GM21360 (cell line): ENCODE results near the gene POR.
"Not testable (repeated sequence)": the region's sequence is repeated elsewhere in the genome, so short reads cannot be mapped to it uniquely, and the experiment has no call there.

Source experiments
- ATAC-seq: cut with Tn5 transposase; IDR thresholded peaks from one replicate; pipeline ENCODE4 v1.9.1; 2021; ENCODE audit warnings: mild to moderate bottlenecking, moderate library complexity; ENCODE audit not compliant: unreplicated experiment

POR gene

DNA sequence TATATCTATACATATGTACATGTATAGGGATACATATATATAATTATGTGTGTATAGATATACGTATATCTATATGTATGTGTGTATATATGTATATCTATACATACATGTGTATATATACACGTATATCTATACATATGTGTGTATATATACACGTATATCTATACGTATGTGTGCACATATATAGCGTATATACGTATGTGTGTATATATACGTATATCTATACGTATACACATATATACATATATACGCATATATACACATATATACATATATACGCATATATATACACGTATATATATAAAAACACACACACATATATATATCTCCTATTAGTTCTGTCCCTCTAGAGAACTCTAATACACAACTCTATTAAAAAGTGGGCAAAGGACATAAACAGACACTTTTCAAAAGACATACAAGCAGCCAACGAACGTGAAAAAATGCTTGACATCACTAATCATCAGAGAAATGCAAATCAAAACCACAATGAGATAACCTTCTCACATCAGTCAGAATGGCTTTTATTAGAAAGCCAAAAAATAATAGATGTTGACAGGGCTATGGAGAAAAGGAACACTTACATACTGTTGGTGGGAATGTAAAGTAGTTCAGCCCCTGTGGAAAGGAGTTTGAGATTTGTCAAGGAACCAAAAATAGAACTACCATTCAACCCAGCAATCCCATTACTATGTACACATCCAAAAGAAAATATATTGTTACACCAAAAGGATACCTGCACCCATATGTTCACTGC is 101.4 kb downstream of the POR start:
- ATAC-seq: no peak

DNA sequence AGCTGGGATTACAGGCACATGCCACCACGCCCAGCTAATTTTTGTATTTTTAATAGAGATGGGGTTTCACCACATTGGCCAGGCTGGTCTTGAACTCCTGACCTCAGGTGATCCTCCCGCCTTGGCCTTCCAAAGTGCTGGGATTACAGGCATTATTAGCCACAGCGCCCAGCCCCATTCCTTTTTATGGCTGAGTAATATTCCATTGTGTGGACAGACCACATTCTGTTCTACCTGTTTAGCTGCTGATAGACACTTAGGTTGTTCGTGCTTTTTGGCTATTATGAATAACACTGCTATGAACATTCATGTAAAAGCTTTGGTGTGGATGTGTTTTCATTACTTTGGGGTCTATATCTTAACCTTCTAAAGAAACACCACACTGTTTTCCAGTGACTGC is 103.6 kb downstream of the POR start:
- ATAC-seq: not testable (repeated sequence)

DNA sequence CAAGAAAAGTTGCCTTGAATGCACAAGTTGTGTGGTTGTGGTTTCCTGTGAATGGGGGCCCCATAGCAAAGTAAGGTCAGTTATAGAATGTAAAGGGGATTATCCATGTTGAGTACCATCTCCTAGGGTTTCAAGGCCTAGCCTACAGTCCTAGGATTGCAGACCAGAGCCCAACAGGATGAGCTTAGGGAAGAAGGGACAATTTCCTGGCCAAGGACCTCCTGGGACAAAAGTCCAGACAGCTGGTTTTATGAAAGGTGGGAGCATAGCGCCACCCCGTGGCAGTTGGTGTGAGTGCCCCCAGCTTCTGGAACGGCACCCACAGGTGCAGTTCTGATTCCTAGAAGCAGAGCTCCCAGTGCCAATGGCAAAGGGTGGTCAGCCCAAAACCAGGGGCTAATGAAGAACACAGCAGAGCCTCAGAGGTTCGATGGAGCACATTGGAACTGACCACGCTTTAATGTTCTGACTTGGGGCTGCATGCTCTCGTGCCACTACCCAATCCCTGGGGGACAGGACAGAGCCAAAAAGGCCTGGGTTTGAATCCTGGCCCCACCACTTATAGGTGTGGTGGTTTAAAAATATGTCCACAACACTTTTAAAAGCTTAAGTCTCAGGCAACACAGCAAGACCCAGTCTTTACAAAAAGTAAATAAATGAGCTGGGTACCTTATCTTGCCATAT is 105.2 kb downstream of the POR start:
- peak; percentile 52 for ATAC-seq

DNA sequence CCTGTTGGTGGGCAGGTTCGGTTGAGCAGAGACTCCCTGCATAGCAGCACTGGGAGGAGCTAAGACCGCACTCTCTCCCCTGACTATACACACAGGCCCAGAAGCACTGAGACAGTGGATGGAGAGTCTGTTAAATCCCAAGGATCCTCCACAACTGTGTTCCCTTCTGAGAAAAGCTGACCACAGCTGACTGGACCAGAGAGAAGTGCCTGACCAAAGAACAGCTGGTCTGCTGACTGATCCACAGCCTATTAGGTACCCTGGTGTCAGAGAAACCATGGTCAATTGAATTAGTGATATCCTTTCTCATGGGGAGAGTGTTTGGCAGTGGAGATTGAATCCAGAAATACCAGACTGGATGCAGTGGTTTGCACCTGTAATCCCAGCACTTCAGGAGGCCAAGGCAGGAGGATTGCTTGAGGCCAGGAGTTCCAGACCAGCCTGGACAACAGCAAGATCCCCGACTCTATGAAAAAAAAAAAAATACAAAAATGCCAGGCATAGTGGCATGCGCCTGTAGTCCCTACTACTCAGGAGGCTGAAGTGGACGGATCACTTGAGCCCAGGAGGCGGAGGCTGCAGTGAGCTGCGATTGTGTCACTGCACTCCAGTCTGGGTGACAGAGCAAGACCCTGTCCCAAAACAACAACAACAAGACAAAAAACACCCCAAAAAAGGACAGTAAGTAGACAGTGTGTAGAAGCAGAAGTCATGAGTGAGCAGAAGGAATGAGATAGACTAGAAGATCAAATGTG is 107.2 kb downstream of the POR start:
- no peak for ATAC-seq

DNA sequence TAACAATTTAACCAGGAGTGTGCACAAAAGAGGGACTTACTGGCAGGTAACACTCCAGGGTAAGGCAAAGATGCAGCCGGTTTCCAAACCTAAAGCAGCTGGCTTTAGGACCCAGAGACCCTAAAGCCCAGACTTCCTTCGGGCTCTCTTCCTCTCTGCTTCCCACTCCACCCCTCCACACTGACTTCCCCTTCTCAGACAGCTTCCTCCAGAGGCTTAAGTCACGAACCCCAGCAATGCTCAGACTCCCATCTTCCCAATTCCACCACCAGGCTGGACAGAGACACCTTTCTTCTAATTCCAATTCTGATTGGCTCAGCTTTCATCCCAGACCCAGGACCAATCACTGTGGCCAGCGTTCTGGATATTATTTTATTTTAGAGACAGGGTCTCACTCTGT is 108.0 kb downstream of the POR start:
- ATAC-seq: no peak

DNA sequence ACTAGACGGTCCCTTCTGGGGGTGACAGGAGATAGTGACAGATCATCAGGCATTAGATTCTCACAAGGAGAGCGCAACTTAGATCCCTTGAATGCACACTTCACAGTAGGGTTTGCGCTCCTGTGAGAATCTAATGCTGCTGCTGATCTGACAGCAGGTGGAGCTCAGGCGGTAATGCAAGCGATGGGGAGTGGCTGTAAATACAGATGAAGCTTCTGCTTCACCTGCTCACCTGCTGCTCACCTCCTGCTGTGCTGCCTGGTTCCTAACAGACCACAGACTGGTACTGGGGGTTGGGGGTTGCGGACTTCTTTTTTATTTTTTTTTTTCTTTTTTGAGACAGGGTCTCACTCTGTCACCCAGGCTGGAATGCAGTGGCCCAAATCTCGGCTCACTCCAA is 114.7 kb downstream of the POR start:
- not testable (repeated sequence) for ATAC-seq

DNA sequence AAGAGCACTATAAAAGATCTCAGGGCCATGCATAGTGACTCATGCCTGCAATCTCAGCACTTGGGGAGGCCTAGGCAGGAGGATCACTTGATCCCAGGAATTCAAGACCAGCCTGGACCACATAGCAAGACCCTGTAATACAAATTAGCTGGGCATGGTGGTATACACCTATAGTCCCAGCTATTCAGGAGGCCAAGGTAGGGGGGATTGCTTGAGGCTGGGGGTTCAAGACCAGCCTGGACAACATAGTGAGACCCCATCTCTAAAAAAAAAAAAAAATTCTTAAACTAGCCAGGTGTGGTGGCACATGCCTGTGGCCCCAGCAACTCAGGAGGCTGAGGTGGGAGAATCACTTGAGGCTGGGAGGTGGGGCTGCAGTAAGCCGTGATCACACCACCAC is 117.0 kb downstream of the POR start:
- ATAC-seq: no peak
